ENCODE measurements around the gene TPSD1. TPM values are rescaled to one million over a fixed set of nuclear protein-coding genes. Genes with fewer than 3 reads are reported as not detected.

Gene TPSD1
- total RNA-seq, 1 experiment from 2014 or later: 0.26 TPM

GRCh38 chr16:1279945-1280589 is 24.2 kb downstream of the TPSD1 start:
- no peak for DNase-seq (ENCODE audit: low read depth, low spot score)
- no peak for ATAC-seq
- intact Hi-C loops (cut with micrococcal nuclease; ENCODE audit: unreplicated experiment): no loop called here
- TF ChIP-seq REST (IDR thresholded peaks at IDR 0.05; ENCODE audit: insufficient read depth in 1 of 2, low read depth in 2 of 2, low read length in 1 of 2) (no peak), CTCF (IDR thresholded peaks at IDR 0.05) (no peak), POLR2AphosphoS5 (IDR thresholded peaks at IDR 0.05; ENCODE audit: low read depth, low read length) (no peak), SIN3A (IDR thresholded peaks at IDR 0.05; ENCODE audit: borderline replicate concordance, insufficient read depth, low read depth, low read length) (no peak), TCF7L2 (IDR thresholded peaks at IDR 0.05; ENCODE audit: low read depth, low read length) (no peak)
- H3K4me1 ChIP-seq (ENCODE audit: control insufficient read depth, insufficient read depth, low read length): peaks cover 9% of the 10 kb centered on the region
- H3K27me3 ChIP-seq (ENCODE audit: control insufficient read depth, insufficient read depth, low read length): no peaks in the 10 kb centered on the region
- no peaks in the 10 kb centered on the region for H3K36me3 ChIP-seq (ENCODE audit: control insufficient read depth, insufficient read depth, low read length)
- no TSS peak for BruUV-seq (replicated peaks)
- H3K9me3 ChIP-seq (ENCODE audit: control insufficient read depth, insufficient read depth, low read depth, low read length): no peaks in the 10 kb centered on the region
- POLR2A ChIA-PET: interaction anchor here (0.5 to 0.7 kb wide), 2 partner anchors 206 to 937 kb away, joined by 3 read pairs; no protein-coding TSS in a partner anchor
- in situ Hi-C loops (cut with HindIII; ENCODE audit: low pct_unique_long_range_greater_than_20kb, low sequenced_read_pairs): no loop called here
- H3K4me3 ChIP-seq (ENCODE audit: low read depth in 2 of 2, low read length in 2 of 2): no peak overlapping the region
- CTCF ChIA-PET: interaction anchor here (0.6 to 0.7 kb wide), 2 partner anchors 17 to 41 kb away, joined by 3 to 9 read pairs; no protein-coding TSS in a partner anchor
- no peak overlapping the region for H3K27ac ChIP-seq (ENCODE audit: low read length)

- no peaks in the 10 kb centered on the region for H3K27me3 ChIP-seq (ENCODE audit: control insufficient read depth, insufficient read depth, low read length)
- TF ChIP-seq REST (IDR thresholded peaks at IDR 0.05; ENCODE audit: insufficient read depth in 1 of 2, low read depth in 2 of 2, low read length in 1 of 2) (no peak), POLR2AphosphoS5 (IDR thresholded peaks at IDR 0.05; ENCODE audit: low read depth, low read length) (no peak)
- BruUV-seq (replicated peaks): no TSS peak
- no peaks in the 10 kb centered on the region for H3K36me3 ChIP-seq (ENCODE audit: control insufficient read depth, insufficient read depth, low read length)
- no peaks in the 10 kb centered on the region for H3K9me3 ChIP-seq (ENCODE audit: control insufficient read depth, insufficient read depth, low read depth, low read length)
- DNase-seq (ENCODE audit: low read depth, low spot score) (no peak), ATAC-seq (no peak)
- in situ Hi-C loops (cut with HindIII; ENCODE audit: low pct_unique_long_range_greater_than_20kb, low sequenced_read_pairs): no loop called here
- H3K4me1 ChIP-seq (ENCODE audit: control insufficient read depth, insufficient read depth, low read length): peaks cover 9% of the 10 kb centered on the region
- no peak overlapping the region for H3K4me3 ChIP-seq (ENCODE audit: low read depth in 2 of 2, low read length in 2 of 2)
- ChIA-PET POLR2A (interaction anchor here (0.5 to 0.7 kb wide), 2 partner anchors 206 to 937 kb away, joined by 3 read pairs; no protein-coding TSS in a partner anchor), CTCF (interaction anchor here (0.7 kb wide), 1 partner anchor 17 kb away, joined by 3 read pairs; no protein-coding TSS in a partner anchor)
- H3K27ac ChIP-seq (ENCODE audit: low read length): no peak overlapping the region
- intact Hi-C loops (cut with micrococcal nuclease; ENCODE audit: unreplicated experiment): no loop called here
Observed at GRCh38 chr16:1280783-1281182, 24.9 kb downstream of the TPSD1 start.

All from Panc1 (cell line).